ENCODE results near the gene ZNF175. TPM values are rescaled to one million over a fixed set of nuclear protein-coding genes. Genes with fewer than 3 reads are reported as not detected.

ZNF175 gene
- total RNA-seq, 2 donors from 2014 or later: 10.8 to 11.3 TPM

DNA sequence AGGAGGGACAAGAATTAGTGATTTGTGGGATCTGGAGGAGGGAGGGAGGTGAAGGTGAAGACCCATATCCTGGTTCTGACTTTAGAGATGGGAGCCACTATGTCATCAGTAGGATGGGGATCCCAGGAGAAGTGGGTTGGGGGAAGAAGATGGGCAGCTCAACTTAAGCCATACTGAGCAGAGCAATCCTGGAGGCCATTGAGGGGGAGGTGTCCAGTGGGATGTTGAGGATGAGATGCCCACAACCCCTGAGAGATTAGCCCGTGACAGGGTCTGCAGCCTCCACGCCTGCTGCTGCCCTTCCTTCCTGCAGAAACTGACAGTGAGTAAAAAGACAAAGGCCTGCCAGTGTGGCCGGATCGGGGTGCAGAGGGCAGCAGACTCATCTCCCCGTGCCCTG is 28.4 kb upstream of the ZNF175 start:
- H3K27ac Mint-ChIP-seq: no peak overlapping the region
- Histone ChIP-seq H3K9ac (ENCODE audit: extremely low read depth, low read length, poor library complexity, severe bottlenecking) (no peak overlapping the region), H3K9me3 (ENCODE audit: control insufficient read depth, low read length) (no peaks in the 10 kb centered on the region), H3K4me3 (ENCODE audit: low read length) (no peak overlapping the region), H3K27me3 (ENCODE audit: control insufficient read depth, insufficient read depth, low read length, poor library complexity, severe bottlenecking) (peaks cover 15% of the 10 kb centered on the region), H3K27ac (ENCODE audit: low read depth, low read length) (no peak overlapping the region), H3K4me1 (ENCODE audit: control insufficient read depth, insufficient read depth, low read length) (no peaks in the 10 kb centered on the region), H3K36me3 (ENCODE audit: control insufficient read depth, insufficient read depth, low read length) (no peaks in the 10 kb centered on the region)
- DNase-seq: no peak
- H3K4me1 Mint-ChIP-seq: peaks cover 7% of the 10 kb centered on the region
- WGBS, 2 experiments (ENCODE audit: insufficient coverage in 1 of 2, insufficient read length in 1 of 2): 65 to 77% methylated on average over 2 to 5 of the region's 5 CpGs
- H3K36me3 Mint-ChIP-seq (ENCODE audit: low read depth): no peaks in the 10 kb centered on the region
- no peaks in the 10 kb centered on the region for H3K9me3 Mint-ChIP-seq
- no peak overlapping the region for H3K4me3 Mint-ChIP-seq
- TF ChIP-seq, protein P1, sequence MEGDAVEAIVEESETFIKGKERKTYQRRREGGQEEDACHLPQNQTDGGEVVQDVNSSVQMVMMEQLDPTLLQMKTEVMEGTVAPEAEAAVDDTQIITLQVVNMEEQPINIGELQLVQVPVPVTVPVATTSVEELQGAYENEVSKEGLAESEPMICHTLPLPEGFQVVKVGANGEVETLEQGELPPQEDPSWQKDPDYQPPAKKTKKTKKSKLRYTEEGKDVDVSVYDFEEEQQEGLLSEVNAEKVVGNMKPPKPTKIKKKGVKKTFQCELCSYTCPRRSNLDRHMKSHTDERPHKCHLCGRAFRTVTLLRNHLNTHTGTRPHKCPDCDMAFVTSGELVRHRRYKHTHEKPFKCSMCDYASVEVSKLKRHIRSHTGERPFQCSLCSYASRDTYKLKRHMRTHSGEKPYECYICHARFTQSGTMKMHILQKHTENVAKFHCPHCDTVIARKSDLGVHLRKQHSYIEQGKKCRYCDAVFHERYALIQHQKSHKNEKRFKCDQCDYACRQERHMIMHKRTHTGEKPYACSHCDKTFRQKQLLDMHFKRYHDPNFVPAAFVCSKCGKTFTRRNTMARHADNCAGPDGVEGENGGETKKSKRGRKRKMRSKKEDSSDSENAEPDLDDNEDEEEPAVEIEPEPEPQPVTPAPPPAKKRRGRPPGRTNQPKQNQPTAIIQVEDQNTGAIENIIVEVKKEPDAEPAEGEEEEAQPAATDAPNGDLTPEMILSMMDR (conservative IDR thresholded peaks at IDR 0.05): no peak
- H3K27me3 Mint-ChIP-seq (ENCODE audit: insufficient read depth): peaks cover 16% of the 10 kb centered on the region

DNA sequence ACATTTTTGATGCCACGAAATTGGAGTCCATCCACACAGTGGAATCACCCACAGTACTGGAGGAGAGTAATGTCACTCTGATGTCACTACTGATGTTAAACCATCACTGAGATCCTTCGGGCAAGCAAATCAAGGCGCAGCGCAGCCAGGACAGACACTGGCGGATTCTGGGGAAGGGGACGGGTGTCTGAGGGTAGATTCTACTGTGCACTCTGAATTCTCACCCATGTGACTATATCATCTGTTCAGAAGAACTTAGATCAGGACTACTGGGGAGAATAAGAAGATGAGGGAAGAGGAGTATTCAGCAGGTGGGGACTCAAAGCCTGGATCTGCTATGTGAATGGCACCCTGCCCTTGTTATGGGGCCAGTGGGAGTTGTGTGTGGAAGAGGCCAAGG is 27.0 kb upstream of the ZNF175 start:
- H3K9me3 Mint-ChIP-seq: peaks cover 6% of the 10 kb centered on the region
- peaks cover 17% of the 10 kb centered on the region for H3K27me3 Mint-ChIP-seq (ENCODE audit: insufficient read depth)
- no peak overlapping the region for H3K27ac Mint-ChIP-seq
- Histone ChIP-seq H3K9me3 (ENCODE audit: control insufficient read depth, low read length) (no peaks in the 10 kb centered on the region), H3K4me1 (ENCODE audit: control insufficient read depth, insufficient read depth, low read length) (no peaks in the 10 kb centered on the region), H3K4me3 (ENCODE audit: low read length) (no peak overlapping the region), H3K27me3 (ENCODE audit: control insufficient read depth, insufficient read depth, low read length, poor library complexity, severe bottlenecking) (peaks cover 5% of the 10 kb centered on the region), H3K9ac (ENCODE audit: extremely low read depth, low read length, poor library complexity, severe bottlenecking) (no peak overlapping the region), H3K27ac (ENCODE audit: low read depth, low read length) (no peak overlapping the region), H3K36me3 (ENCODE audit: control insufficient read depth, insufficient read depth, low read length) (no peaks in the 10 kb centered on the region)
- WGBS, 2 experiments (ENCODE audit: insufficient coverage in 1 of 2, insufficient read length in 1 of 2): 62 to 78% methylated on average over 3 to 6 of the region's 6 CpGs
- no peaks in the 10 kb centered on the region for H3K36me3 Mint-ChIP-seq (ENCODE audit: low read depth)
- TF ChIP-seq, protein P1 (conservative IDR thresholded peaks at IDR 0.05): no peak
- H3K4me3 Mint-ChIP-seq: no peak overlapping the region
- no peak for DNase-seq
- peaks cover 10% of the 10 kb centered on the region for H3K4me1 Mint-ChIP-seq

DNA sequence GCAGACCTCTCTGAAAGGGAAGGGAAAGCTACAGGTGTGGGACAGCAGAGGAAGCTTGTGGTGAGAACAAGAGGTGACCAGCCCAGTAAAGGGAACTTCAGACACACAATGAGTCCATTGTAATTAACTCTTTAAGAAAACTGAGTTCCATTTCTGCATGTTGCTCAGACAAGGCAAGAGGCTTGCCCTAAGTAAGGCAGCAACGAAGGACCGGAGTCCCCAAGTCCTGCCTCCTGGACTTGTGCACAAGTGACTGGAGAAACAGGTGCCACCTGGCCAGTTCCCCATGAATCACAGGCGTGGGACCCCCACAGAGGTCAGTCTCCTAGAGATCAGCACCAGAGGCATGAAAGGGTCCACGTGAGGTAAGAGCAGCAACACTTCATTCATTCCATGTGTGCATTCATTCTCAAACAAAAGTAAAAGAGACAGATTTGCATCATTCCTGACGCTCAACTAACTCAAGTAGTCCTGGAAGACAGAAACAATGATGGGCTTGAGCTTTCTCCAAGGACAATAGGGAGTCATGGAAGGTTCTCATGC is 24.9 kb upstream of the ZNF175 start:
- WGBS, 2 experiments (ENCODE audit: insufficient coverage in 1 of 2, insufficient read length in 1 of 2): 61 to 72% methylated on average over 4 to 5 of the region's 5 CpGs
- TF ChIP-seq, protein P1 (conservative IDR thresholded peaks at IDR 0.05): no peak
- peaks cover 19% of the 10 kb centered on the region for H3K27me3 Mint-ChIP-seq (ENCODE audit: insufficient read depth)
- no peak overlapping the region for H3K27ac Mint-ChIP-seq
- H3K9me3 Mint-ChIP-seq: peaks cover 6% of the 10 kb centered on the region
- no peak overlapping the region for H3K4me3 Mint-ChIP-seq
- peaks cover 10% of the 10 kb centered on the region for H3K4me1 Mint-ChIP-seq
- Histone ChIP-seq H3K9ac (ENCODE audit: extremely low read depth, low read length, poor library complexity, severe bottlenecking) (no peak overlapping the region), H3K4me1 (ENCODE audit: control insufficient read depth, insufficient read depth, low read length) (no peaks in the 10 kb centered on the region), H3K27ac (ENCODE audit: low read depth, low read length) (no peak overlapping the region), H3K36me3 (ENCODE audit: control insufficient read depth, insufficient read depth, low read length) (no peaks in the 10 kb centered on the region), H3K4me3 (ENCODE audit: low read length) (no peak overlapping the region), H3K9me3 (ENCODE audit: control insufficient read depth, low read length) (no peaks in the 10 kb centered on the region), H3K27me3 (ENCODE audit: control insufficient read depth, insufficient read depth, low read length, poor library complexity, severe bottlenecking) (no peaks in the 10 kb centered on the region)
- H3K36me3 Mint-ChIP-seq (ENCODE audit: low read depth): no peaks in the 10 kb centered on the region
- DNase-seq: no peak
